Endothelial cell of umbilical vein (primary cell): ENCODE measurements around the gene SPTBN4. TPM values are rescaled to one million over a fixed set of nuclear protein-coding genes. Genes with fewer than 3 reads are reported as not detected.

ENCODE experiments used
- BruUV-seq: library from RNA; stranded (reverse); fragments of 400-500 nt; replicated peaks from 2 replicates; lab custom pipeline; 2021; lab: Mats Ljungman, UMichigan
- CTCF ChIA-PET: fragments of 300-600, 350-600 bp; sonication (Branson Sonifier 250); formaldehyde crosslinking; loops from one replicate; lab custom pipeline; 2021; ENCODE audit warnings: antibody characterized with exemption, inconsistent platforms; lab: Charles Lee
- POLR2A ChIA-PET: fragments of 300-600, 350-600 bp; sonication (Branson Sonifier 250); formaldehyde crosslinking; loops from one replicate; lab custom pipeline; 2021; ENCODE audit warnings: antibody characterized with exemption, inconsistent platforms; lab: Charles Lee
- DNase-seq: peaks from one replicate; pipeline ENCODE4 v3.0.0-alpha.2; 2011; ENCODE audit warnings: low read depth, low spot score
- FAIRE-seq: peaks from 2 replicates; lab custom pipeline; 2011; peaks lifted over from hg19 to GRCh38; lab: Jason Lieb, UNC
- H2AFZ ChIP-seq: 2 replicates; pipeline ENCODE4 v1.6.0; 2012; ENCODE audit warnings: low read depth, low read length, control low read depth, inconsistent platforms
- H3K27ac ChIP-seq: 2 replicates; pipeline ENCODE4 v1.5.1; 2011; ENCODE audit warnings: low read depth, mild to moderate bottlenecking, control low read depth, low read length, moderate library complexity; ENCODE audit not compliant: insufficient read depth
- H3K27me3 ChIP-seq, 2 experiments: 2 replicates each; pipeline versions ENCODE4 v1.6.0 to v1.6.1; 2011; ENCODE audit warnings: low read length in 2 of 2, mixed read lengths in 1 of 2; ENCODE audit not compliant: control insufficient read depth in 2 of 2, insufficient read depth in 2 of 2
- H3K36me3 ChIP-seq, 2 experiments: 2 replicates in 1 of 2; 3 replicates in 1 of 2; pipeline ENCODE4 v1.5.1; 2011; ENCODE audit warnings: low read length in 2 of 2, mild to moderate bottlenecking in 1 of 2, moderate library complexity in 1 of 2; ENCODE audit not compliant: control insufficient read depth in 2 of 2, insufficient read depth in 2 of 2; ENCODE audit errors: extremely low read depth in 1 of 2
- H3K4me1 ChIP-seq: 3 replicates; pipeline ENCODE4 v1.5.1; 2011; ENCODE audit warnings: mild to moderate bottlenecking, low read length; ENCODE audit not compliant: control insufficient read depth, insufficient read depth; ENCODE audit errors: extremely low read depth
- H3K4me2 ChIP-seq: 2 replicates; pipeline ENCODE4 v1.6.1; 2011; ENCODE audit warnings: low read length, control low read depth, mixed read lengths; ENCODE audit not compliant: insufficient read depth
- H3K4me3 ChIP-seq, 3 experiments: fragments of 200-600 bp in 1 of 3; sonication (generic), shearing (Covaris generic) in 1 of 3; replicated peaks in 1 of 3; 2 replicates each; pipeline ENCODE4 v1.5.1; 2011 to 2016; ENCODE audit warnings: control low read depth in 3 of 3, low read length in 3 of 3, mild to moderate bottlenecking in 2 of 3, inconsistent platforms in 1 of 3, low read depth in 1 of 3, moderate library complexity in 1 of 3; ENCODE audit not compliant: insufficient read depth in 1 of 3
- H3K79me2 ChIP-seq: 2 replicates; pipeline ENCODE4 v1.6.0; 2012; ENCODE audit warnings: low read length, inconsistent platforms; ENCODE audit not compliant: control insufficient read depth, insufficient read depth
- H3K9ac ChIP-seq: replicated peaks from 2 replicates; pipeline ENCODE3; 2011; ENCODE audit warnings: low read length, control low read depth; ENCODE audit not compliant: insufficient read depth; ENCODE audit errors: extremely low read depth
- H3K9me1 ChIP-seq: replicated peaks from 3 replicates; pipeline ENCODE4 v1.6.0; 2011; ENCODE audit warnings: mild to moderate bottlenecking, low read length; ENCODE audit not compliant: control insufficient read depth, insufficient read depth; ENCODE audit errors: extremely low read depth
- H3K9me3 ChIP-seq: replicated peaks from 2 replicates; pipeline ENCODE4 v1.5.1; 2012; ENCODE audit warnings: low read length, inconsistent platforms; ENCODE audit not compliant: control insufficient read depth, insufficient read depth
- H4K20me1 ChIP-seq: replicated peaks from 2 replicates; pipeline ENCODE3; 2011; ENCODE audit warnings: mild to moderate bottlenecking, low read length; ENCODE audit not compliant: control insufficient read depth, insufficient read depth; ENCODE audit errors: extremely low read depth
- CTCF ChIP-seq, 2 donors: IDR thresholded peaks; 1 replicate in 1 of 2; 2 replicates in 1 of 2; pipeline ENCODE4 v1.5.1; 2011; ENCODE audit warnings: low read length in 2 of 2, mild to moderate bottlenecking in 2 of 2, moderate library complexity in 2 of 2, control low read depth in 1 of 2, inconsistent platforms in 1 of 2, low read depth in 1 of 2; ENCODE audit not compliant: insufficient read depth in 1 of 2; ENCODE audit errors: extremely low read depth in 1 of 2
- EZH2 ChIP-seq: IDR thresholded peaks from 2 replicates; pipeline ENCODE4 v1.6.1; 2012; ENCODE audit warnings: borderline replicate concordance, low read depth, mild to moderate bottlenecking, moderate library complexity, low read length, inconsistent platforms; ENCODE audit not compliant: severe bottlenecking
- FOS ChIP-seq: IDR thresholded peaks from 2 replicates; pipeline ENCODE4 v1.6.1; 2011; ENCODE audit warnings: mild to moderate bottlenecking, low read length, moderate library complexity, borderline replicate concordance; ENCODE audit not compliant: insufficient read depth
- GATA2 ChIP-seq: IDR thresholded peaks from 2 replicates; pipeline ENCODE4 v1.7.0; 2011; ENCODE audit warnings: low read depth, mild to moderate bottlenecking, moderate library complexity, mixed read lengths, low read length; ENCODE audit not compliant: insufficient read length, insufficient read depth
- JUN ChIP-seq: IDR thresholded peaks from 2 replicates; pipeline ENCODE4 v1.6.1; 2011; ENCODE audit warnings: borderline replicate concordance, low read depth; ENCODE audit not compliant: insufficient read length, insufficient read depth
- MYC ChIP-seq: IDR thresholded peaks from one replicate; pipeline ENCODE4 v1.6.1; 2011; ENCODE audit warnings: mild to moderate bottlenecking, low read depth, low read length
- POLR2A ChIP-seq: IDR thresholded peaks from 2 replicates; pipeline ENCODE4 v1.6.1; 2012; ENCODE audit warnings: low read depth, mild to moderate bottlenecking, control low read depth, low read length
- POLR2AphosphoS5 ChIP-seq: IDR thresholded peaks from 2 replicates; pipeline ENCODE4 v1.6.1; 2012; ENCODE audit warnings: low read depth, mild to moderate bottlenecking, control low read depth, low read length, moderate library complexity; ENCODE audit not compliant: insufficient read depth
- dilution Hi-C: fragments of 300-500 bp; cut with MboI; formaldehyde crosslinking; loops from one replicate; pipeline ENCODE4 v1.15.0; 2019; ENCODE audit warnings: low sequenced_read_pairs; ENCODE audit not compliant: extremely low pct_ligation_motif_present
- intact Hi-C: fragments of 100-400 bp; cut with micrococcal nuclease; formaldehyde crosslinking; loops from one replicate; pipeline ENCODE4 v1.10.0; 2022
- polyA plus RNA-seq, 4 experiments: library from polyadenylated mRNA; depleted of rRNA in 3 of 4; stranded (reverse) in 3 of 4; unstranded in 1 of 4; fragments of >200 nt; gene quantifications; 2 replicates each; pipeline versions ENCODE4 v1.2.1 to v1.2.3, GENCODE V29; 2011 to 2012; ENCODE audit warnings: missing spikeins in 1 of 4
- total RNA-seq: library from RNA; stranded (reverse); gene quantifications from 2 replicates; pipeline ENCODE4 v1.2.3, GENCODE V29; 2021
- TF ChIP-seq, protein P1 (sequence below): IDR thresholded peaks from 2 replicates; pipeline ENCODE4 v1.6.1; 2011; ENCODE audit not compliant: insufficient read depth, insufficient read length

SPTBN4 gene
- total and polyA plus RNA-seq, 2 donors (not counting 3 experiments of a cell fraction or from before 2014, with no cell fraction given) = 0.33 TPM; not detected in 1

DNA sequence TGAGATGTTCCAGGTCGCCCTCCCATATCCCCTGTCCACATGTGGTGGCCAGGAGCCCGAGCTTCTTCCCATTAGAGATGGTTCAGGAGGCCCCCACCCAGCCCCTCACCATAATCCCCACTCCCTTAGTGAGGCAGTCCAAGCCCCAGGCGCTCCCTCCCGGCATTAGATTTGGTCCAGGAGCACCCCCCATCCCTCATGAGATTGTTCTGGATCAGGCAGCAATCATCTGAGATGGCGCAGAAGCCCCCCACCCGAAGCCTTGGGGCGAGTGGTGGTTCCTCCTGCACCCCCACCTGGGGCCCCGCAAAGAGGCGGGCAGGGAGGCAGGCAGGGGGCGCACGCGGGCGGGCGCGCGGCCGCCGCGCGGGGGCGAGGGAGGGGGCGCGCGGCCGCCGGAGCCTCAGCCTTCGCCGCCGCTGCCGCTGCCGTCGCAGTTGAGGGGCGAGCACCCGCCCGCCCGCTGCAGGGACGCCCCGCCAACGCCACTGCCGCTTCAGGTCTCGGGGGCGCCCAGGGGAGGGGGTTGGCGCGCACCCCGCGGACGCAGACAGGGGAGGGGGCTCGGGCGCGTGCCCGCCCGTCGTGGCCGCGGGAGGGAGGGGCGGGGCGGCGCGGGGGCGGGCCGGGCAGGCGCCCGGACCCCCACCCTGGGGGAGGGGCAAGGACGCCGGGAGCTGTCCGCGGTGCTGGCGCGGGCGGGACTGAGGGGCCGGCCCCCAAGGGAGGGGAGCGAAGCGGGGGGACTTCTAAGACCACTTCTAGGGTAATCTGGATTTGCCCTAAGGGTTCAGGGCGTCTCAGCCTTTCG is 63.5 kb downstream of the SPTBN4 start:
- Histone ChIP-seq H2AFZ (no peak overlapping the region), H3K4me3 (no peak overlapping the region), H3K79me2 (no peaks in the 10 kb centered on the region), H3K4me2 (no peak overlapping the region), H3K9ac (no peak overlapping the region), H3K9me3 (no peaks in the 10 kb centered on the region), H4K20me1 (no peaks in the 10 kb centered on the region), H3K9me1 (no peaks in the 10 kb centered on the region), H3K4me1 (no peaks in the 10 kb centered on the region), H3K27ac (no peak overlapping the region), H3K27me3 (no peaks in the 10 kb centered on the region), H3K36me3 (no peaks in the 10 kb centered on the region)
- no TSS peak for BruUV-seq
- POLR2A ChIA-PET = no interaction called here
- CTCF ChIA-PET = interaction anchor here (0.5 to 1.8 kb wide), 5 partner anchors 12 to 105 kb away, joined by 3 to 8 read pairs (median 3); no protein-coding TSS in a partner anchor
- DNase-seq (no peak), FAIRE-seq (no peak)
- TF ChIP-seq MYC (no peak), CTCF (IDR thresholded peaks at IDR 0.05; ENCODE audit: extremely low read depth in 1 of 2, insufficient read depth in 1 of 2, low read depth in 1 of 2, low read length in 2 of 2) (peak in 1 of 2 donors; percentile 37), EZH2 (peak; percentile 25)
- dilution Hi-C loops (no loop called here), intact Hi-C loops (no loop called here)

GRCh38 chr19:40533508-40533907 is 66.7 kb downstream of the SPTBN4 start:
- BruUV-seq = no TSS peak
- CTCF ChIA-PET = interaction anchor here (1.4 to 3.0 kb wide), 4 partner anchors 10 to 228 kb away, joined by 3 to 11 read pairs (median 7); no protein-coding TSS in a partner anchor
- Histone ChIP-seq H3K9me3 (no peaks in the 10 kb centered on the region), H3K79me2 (no peaks in the 10 kb centered on the region), H2AFZ (no peak overlapping the region), H3K27ac (no peak overlapping the region), H3K4me2 (no peak overlapping the region), H3K9ac (no peak overlapping the region), H3K4me3 (no peak overlapping the region), H3K27me3 (no peaks in the 10 kb centered on the region), H4K20me1 (no peaks in the 10 kb centered on the region), H3K4me1 (no peaks in the 10 kb centered on the region), H3K9me1 (no peaks in the 10 kb centered on the region), H3K36me3 (no peaks in the 10 kb centered on the region)
- DNase-seq (no peak), FAIRE-seq (no peak)
- no peak for TF ChIP-seq FOS
- TF ChIP-seq CTCF (IDR thresholded peaks at IDR 0.05; ENCODE audit: extremely low read depth in 1 of 2, insufficient read depth in 1 of 2, low read depth in 1 of 2, low read length in 2 of 2) = no peak
- no peak for TF ChIP-seq MYC
- TF ChIP-seq EZH2 = no peak
- TF ChIP-seq GATA2 = no peak
- no peak for TF ChIP-seq JUN
- no peak for TF ChIP-seq POLR2A
- TF ChIP-seq POLR2AphosphoS5 = no peak
- TF ChIP-seq, protein P1, sequence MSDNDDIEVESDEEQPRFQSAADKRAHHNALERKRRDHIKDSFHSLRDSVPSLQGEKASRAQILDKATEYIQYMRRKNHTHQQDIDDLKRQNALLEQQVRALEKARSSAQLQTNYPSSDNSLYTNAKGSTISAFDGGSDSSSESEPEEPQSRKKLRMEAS = no peak
- dilution Hi-C loops = no loop called here
- POLR2A ChIA-PET = no interaction called here
- intact Hi-C loops = no loop called here
